ENCODE data around the gene AFF2. TPM values are rescaled to one million over a fixed set of nuclear protein-coding genes. Genes with fewer than 3 reads are reported as not detected.

AFF2 gene
- total RNA-seq, 1 donor from 2014 or later, result 0.06 TPM

DNA sequence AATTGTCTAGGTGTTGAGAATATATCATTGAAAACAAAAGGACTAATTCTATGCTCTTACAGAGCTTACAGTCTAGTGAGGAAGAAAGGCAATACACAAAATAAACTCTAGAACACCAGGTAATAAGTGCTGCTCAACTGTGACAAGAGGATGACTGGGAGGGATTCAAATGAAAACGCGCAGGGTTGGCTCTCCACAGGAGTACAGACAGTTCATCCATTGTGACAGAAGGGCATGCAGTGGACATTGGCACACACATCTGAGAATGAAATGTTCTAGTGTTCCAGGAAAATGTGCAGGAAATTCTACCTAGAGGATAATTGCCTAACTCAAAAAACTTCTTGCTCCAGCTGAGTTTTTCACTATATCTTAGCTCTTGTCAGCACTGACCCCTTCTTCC is 512.7 kb downstream of the AFF2 start:
- no peak for DNase-seq (ENCODE audit: low read depth)
- TF ChIP-seq, protein P1, sequence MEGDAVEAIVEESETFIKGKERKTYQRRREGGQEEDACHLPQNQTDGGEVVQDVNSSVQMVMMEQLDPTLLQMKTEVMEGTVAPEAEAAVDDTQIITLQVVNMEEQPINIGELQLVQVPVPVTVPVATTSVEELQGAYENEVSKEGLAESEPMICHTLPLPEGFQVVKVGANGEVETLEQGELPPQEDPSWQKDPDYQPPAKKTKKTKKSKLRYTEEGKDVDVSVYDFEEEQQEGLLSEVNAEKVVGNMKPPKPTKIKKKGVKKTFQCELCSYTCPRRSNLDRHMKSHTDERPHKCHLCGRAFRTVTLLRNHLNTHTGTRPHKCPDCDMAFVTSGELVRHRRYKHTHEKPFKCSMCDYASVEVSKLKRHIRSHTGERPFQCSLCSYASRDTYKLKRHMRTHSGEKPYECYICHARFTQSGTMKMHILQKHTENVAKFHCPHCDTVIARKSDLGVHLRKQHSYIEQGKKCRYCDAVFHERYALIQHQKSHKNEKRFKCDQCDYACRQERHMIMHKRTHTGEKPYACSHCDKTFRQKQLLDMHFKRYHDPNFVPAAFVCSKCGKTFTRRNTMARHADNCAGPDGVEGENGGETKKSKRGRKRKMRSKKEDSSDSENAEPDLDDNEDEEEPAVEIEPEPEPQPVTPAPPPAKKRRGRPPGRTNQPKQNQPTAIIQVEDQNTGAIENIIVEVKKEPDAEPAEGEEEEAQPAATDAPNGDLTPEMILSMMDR (conservative IDR thresholded peaks at IDR 0.05; ENCODE audit: low read depth, low read length), result no peak
- no peak overlapping the region for H3K4me3 ChIP-seq (ENCODE audit: low read depth, low read length)

DNA sequence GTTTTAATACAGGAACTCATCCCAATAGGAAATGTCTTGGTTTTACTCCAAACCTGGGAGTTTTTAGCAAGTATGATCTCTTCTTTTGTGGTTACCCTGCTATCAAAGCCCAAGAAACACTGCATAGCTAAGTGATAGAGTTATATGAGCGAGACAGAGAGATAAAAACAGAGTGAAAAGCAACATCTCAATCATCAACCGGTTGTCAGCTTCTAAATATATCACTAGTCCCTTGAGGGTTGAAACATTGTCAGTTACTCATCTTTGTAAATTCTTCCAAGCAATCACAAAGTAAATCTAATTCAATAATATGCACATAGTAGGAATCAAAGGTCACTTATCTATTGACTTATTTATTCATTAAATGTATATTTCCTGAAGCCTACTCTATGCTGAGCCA is 520.7 kb downstream of the AFF2 start:
- TF ChIP-seq, protein P1 (conservative IDR thresholded peaks at IDR 0.05; ENCODE audit: low read depth, low read length), result no peak
- DNase-seq (ENCODE audit: low read depth), result no peak
- H3K4me3 ChIP-seq (ENCODE audit: low read depth, low read length), result no peak overlapping the region

DNA sequence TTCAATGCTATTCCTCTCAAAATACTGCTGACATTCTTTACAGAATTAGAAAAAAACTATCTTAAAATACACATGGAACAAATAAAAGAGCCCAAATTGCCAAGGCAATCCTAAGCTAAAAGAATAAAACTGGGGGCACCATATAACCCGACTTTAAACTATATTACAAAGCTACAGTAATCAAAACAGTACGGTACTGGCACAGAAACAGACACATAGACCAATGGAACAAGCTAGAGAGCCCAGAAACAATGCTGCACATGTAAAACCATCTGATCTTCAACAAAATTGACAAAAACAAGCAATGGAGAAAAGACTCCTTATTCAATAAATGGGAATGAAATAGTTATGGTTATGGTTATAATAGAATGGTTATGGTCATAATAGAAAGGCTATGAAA is 522.1 kb downstream of the AFF2 start:
- DNase-seq (ENCODE audit: low read depth), result no peak
- TF ChIP-seq, protein P1 (conservative IDR thresholded peaks at IDR 0.05; ENCODE audit: low read depth, low read length), result no peak

DNA sequence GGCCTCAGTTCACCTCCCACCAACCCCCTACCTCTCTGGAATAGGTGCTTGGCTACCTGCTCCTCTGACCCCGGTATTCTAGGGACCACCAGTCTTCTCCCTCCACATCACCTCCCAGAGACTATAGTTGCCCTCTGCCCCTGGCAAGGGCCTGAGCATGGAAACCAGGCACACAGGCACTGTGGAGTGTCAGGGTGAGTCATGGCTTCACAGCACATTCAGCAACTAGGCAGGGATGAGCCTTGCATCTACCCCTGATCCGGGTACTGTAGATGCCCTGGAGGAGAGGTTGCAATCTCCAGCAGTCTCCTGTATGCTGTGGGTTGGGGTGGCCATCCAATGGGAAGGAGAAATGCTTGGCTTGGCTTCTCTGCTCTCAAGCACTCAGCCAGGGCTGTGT is 532.0 kb downstream of the AFF2 start:
- no peak overlapping the region for H3K4me3 ChIP-seq (ENCODE audit: low read depth, low read length)
- TF ChIP-seq, protein P1 (conservative IDR thresholded peaks at IDR 0.05; ENCODE audit: low read depth, low read length), result no peak
- no peak for DNase-seq (ENCODE audit: low read depth)

More for the DNA sequence above, 522.1 kb downstream of the AFF2 start:
- H3K4me3 ChIP-seq (ENCODE audit: low read depth, low read length), result no peak overlapping the region

DNA sequence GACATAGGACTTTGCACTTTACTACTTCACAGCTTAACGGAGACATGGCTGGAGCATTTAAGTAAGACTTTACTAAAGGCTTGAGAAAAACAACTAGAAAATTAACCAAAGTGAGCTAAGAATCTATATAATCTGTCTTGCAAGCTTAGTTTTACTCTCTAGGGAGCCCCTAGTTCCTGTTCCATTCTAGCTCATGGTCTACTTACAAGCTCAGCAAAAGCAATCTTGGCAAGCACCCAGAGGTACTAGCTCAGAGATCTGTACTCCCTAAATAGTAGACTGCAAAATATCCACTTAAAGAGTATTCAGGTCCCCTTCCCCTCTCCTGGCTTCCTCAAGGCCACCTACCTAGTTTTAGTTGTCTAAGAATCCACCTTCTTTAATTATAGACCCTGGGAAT is 535.7 kb downstream of the AFF2 start:
- no peak overlapping the region for H3K4me3 ChIP-seq (ENCODE audit: low read depth, low read length)
- TF ChIP-seq, protein P1 (conservative IDR thresholded peaks at IDR 0.05; ENCODE audit: low read depth, low read length), result no peak
- DNase-seq (ENCODE audit: low read depth), result no peak

DNA sequence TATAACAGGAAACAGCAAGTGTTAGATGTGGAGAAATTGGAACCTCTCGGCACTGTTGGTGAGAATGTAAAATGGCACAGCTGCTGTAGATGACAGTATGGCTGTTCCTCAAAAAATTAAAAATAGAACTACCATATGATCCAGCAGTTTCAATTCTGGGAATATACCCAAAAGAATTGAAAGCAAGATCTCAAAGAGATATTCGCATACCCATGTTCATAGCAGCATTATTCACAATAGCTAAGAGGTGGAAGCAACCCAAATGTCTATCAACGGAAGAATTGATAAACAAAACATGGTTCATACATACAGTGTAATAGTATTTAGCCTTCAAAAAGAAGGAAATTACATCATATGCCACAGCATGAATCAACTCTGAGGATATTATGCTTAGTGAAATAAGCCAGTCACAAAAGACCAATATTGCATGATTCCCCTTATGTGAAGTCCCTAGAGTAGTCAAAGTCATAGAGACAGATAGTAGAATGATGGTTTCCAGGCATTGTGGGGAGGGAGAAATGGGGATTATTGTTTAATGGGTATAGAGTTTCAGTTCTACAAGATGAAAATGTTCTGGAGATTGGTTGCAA is 537.0 kb downstream of the AFF2 start:
- TF ChIP-seq, protein P1 (conservative IDR thresholded peaks at IDR 0.05; ENCODE audit: low read depth, low read length), result no peak
- DNase-seq (ENCODE audit: low read depth), result no peak
- no peak overlapping the region for H3K4me3 ChIP-seq (ENCODE audit: low read depth, low read length)

DNA sequence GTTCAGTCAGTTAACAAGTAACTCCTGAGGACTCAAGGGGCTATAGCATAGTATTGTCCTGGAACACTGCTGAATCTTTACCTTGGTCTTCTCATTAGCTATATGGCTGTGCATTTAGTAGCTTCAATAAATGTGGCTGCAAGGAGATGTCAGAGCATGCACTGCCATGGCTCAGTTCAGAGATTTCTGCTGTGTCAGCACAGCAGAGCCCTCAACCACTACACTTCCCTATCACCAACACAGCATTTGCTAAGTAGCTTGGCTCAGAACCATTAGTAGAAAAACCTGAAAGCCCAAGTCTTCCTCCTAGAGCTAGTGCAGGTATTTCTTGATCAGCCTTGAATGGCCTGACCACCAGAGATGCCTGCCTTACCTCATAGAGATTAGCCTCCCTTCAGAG is 538.6 kb downstream of the AFF2 start:
- H3K4me3 ChIP-seq (ENCODE audit: low read depth, low read length), result no peak overlapping the region
- no peak for DNase-seq (ENCODE audit: low read depth)
- TF ChIP-seq, protein P1 (conservative IDR thresholded peaks at IDR 0.05; ENCODE audit: low read depth, low read length), result no peak

Measured in epithelial cell of proximal tubule (primary cell).